Heart left ventricle (tissue), 13 donors: ENCODE data around the gene GRHL1.

Experiments
- POLR2A ChIP-seq, 2 donors: fragments of 450-650 bp; IDR thresholded peaks; one replicate each; pipeline ENCODE4 v1.6.1; 2017; ENCODE audit warnings: antibody characterized with exemption in 2 of 2, mild to moderate bottlenecking in 2 of 2, moderate library complexity in 2 of 2
- TF ChIP-seq, protein P1 (sequence below), 12 donors: fragments of 200-600 bp; sonication (generic) in 4 of 12; IDR thresholded peaks; one replicate each; pipeline versions ENCODE4 v1.5.0 to v1.8.0; 2018 to 2022; ENCODE audit warnings: antibody characterized with exemption in 12 of 12, mild to moderate bottlenecking in 5 of 12
- donor health status: ischemic (EF 13 %, LVEDD 7.1; RV severe dilation, severe dysfunction).
- donor health status: DM: no; HTN: yes; CAD: no.
- donor health status: DM: no; HTN: no; CAD: no.
- donor health status: ischemic (EF 25% LVEDD 6.9; RV normal size, moderate dysfunction).
- donor health status: ischemic (EF 25% LVEDD 5.7; RV mildly dilated, moderate dysfunction).
- donor health status: ischemic (EF 35%, LVEDD 5.7; RV mildly dilated, moderate dysfunction).
- donor health status: nonischemic (EF 11% LVEDD 7.7; RV severe dilation, severe dysfunction).
- donor health status: DM: yes; HTN: yes; CAD: no.
- donor health status: PGD.
- donor health status: ischemic (EF 29% LVEDD 5.4; RV normal size, mild dysfunction).
- donor health status: nonischemic (EF 23%, LVEDD 6.1; RV moderate dilation, normal function).

DNA sequence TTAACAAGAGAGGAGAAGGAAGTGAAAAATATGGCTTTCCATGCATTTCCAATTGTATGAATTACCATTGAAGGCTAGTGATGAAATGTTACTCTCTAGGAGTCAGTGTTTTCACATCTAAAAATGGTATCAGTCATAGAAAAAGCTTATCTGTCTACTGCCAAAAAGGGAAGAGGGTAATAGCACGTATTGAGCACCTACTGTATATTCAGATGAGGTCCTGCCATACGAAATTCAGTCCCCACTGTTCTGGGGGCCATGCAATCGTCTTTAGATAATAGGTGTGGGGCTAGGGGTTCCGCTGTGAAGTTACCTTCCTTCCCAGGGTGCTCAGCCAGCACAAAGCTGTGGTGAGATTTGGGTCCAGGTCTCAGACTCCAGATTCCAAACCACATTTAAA is 14.2 kb upstream of the GRHL1 start:
- TF ChIP-seq, protein P1, sequence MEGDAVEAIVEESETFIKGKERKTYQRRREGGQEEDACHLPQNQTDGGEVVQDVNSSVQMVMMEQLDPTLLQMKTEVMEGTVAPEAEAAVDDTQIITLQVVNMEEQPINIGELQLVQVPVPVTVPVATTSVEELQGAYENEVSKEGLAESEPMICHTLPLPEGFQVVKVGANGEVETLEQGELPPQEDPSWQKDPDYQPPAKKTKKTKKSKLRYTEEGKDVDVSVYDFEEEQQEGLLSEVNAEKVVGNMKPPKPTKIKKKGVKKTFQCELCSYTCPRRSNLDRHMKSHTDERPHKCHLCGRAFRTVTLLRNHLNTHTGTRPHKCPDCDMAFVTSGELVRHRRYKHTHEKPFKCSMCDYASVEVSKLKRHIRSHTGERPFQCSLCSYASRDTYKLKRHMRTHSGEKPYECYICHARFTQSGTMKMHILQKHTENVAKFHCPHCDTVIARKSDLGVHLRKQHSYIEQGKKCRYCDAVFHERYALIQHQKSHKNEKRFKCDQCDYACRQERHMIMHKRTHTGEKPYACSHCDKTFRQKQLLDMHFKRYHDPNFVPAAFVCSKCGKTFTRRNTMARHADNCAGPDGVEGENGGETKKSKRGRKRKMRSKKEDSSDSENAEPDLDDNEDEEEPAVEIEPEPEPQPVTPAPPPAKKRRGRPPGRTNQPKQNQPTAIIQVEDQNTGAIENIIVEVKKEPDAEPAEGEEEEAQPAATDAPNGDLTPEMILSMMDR (IDR thresholded peaks at IDR 0.05): no peak
- TF ChIP-seq POLR2A (IDR thresholded peaks at IDR 0.05): no peak
